Measurements from ENCODE around the gene HK3.

- TF ChIP-seq CTCF (IDR thresholded peaks at IDR 0.05): no peak
- no peak for TF ChIP-seq POLR2A (IDR thresholded peaks at IDR 0.05)
These were observed 47.8 kb downstream of the HK3 start for GRCh38 chr5:176851380-176851779.
